GM18511 (cell line): ENCODE measurements around the gene GMNC.

Experiments used
- ATAC-seq: cut with Tn5 transposase; IDR thresholded peaks from one replicate; pipeline ENCODE4 v1.9.1; 2021; ENCODE audit warnings: mild to moderate bottlenecking, moderate library complexity; ENCODE audit not compliant: unreplicated experiment

Gene GMNC

DNA sequence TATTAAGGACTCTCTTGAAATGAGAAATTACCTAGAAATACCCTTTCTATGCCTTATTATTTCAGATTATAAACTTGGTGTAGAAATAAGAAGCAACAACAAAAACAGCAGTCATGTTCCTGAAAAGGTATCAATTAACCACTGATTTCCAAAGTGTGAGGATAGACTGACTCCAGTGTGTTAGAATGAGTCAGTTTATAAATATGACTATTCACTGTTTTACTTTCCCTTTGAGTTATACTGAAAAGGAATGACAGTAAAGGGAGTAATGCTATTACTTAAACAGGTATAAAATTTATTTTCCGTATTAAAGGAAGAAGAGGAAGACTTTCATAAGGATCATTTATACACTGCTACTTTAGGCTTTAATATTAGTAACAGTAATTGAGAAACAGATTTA, 12.9 kb downstream of the GMNC start:
- no peak for ATAC-seq

DNA sequence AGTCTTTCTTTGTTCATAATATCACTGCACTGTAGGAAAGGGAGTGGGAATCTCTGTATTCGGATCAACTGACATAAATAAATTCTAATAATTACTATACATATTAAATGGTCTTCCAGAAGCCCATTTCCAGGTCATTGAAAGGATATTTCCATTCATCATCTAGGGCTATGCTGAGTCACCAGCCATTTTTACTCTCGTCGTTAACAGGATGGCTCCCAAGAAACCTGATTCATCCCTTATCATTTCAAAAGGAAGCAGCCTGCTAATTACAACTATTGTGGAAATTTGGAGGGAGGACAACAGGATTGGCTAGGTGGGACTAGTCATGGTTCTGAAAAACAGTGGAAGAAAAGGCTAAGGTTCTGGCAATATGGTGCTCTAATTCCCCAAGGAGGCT, 13.6 kb downstream of the GMNC start:
- ATAC-seq: no peak

DNA sequence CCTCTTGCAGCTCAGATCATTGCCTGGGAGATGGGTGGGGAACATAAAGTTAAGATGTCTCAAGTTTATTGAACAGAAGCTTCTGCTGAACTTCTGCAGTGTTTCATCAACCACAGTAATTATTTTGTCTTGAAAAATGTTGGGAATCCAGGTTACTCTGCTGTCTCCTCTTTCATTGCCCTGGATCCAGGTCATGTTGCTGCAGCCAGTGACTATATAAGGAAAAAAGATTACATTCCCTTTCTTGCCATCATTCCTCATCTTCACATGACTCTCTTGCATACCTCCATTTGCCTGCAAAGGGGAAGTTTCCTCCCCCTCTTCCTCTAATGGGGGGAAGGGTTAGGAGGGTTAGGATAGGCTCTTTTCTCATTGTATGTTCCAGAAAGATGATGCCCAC, 15.1 kb downstream of the GMNC start:
- ATAC-seq: no peak

DNA sequence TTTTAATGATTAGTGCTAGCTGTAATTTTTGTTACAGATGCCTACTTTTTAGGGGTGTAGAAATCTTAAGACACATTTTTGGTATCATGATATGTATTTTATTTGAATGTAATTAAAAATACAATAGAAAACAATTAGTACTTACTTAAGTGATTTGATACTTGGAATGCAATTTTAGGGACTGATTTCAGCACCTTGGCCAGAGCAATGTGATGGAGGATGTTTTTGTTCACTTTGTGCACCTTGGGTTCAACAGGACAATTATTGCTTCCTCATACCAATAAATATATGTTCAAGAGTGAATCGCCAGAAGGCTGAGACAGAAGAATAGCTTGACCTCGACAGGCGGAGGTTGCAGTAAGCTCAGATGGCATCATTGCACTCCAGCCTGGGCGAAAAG, 22.3 kb downstream of the GMNC start:
- no peak for ATAC-seq

DNA sequence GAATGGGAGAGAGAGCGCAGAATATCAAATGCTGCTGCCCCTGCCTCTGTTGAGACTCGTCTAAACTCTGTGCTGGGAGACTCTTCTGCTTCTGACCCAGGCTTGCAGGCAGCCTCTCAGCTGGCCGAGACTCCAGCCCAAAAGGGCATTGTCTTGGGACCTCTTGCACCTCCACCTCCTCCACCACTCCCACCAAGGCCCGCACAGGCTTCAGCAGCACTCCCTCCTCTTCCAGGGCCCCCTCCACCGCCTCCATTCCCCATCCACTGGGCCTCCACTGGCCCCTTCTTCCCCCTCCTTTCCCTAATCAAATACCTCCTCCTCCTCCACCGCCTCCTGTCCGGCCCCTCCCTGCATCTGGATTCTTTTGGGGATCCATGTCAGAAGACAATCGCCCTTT, 31.3 kb downstream of the GMNC start:
- no peak for ATAC-seq

DNA sequence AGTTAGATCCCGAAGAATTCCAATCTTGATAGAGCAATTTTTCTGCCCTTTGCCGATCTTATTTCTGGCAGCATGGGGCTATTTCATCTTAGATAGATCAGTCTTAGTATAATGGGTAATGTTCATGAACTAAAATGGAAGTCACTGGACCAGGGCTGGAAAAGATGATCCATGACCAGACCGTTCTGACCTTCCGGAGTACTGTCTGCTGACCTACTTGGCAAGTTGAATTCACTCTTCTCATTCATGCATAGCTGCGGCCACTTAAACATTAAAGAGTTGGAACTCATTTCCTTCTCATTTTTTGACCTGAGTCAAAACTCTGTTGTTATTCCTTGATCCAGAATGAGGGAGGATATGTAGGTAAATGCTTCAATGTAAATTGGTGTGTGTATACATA, 32.5 kb downstream of the GMNC start:
- no peak for ATAC-seq

DNA sequence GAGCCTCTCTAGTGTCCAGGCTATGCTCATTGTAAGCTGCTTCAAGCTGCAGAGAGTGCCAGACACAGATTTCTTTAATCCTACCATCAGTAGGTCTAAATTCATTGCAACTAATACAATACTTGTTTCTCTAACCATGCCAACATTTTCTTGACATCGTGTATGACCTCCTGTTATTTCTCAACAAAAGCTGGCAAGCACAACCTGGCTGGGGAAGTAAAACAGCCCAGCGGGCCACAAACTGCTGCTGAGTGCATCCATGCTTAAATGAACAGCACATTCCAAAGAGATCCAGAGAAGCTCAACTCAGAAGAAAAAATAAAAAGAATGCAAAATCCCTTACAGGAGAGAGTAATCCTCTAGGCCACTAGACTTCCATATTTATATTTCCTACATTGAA, 36.5 kb downstream of the GMNC start:
- no peak for ATAC-seq

DNA sequence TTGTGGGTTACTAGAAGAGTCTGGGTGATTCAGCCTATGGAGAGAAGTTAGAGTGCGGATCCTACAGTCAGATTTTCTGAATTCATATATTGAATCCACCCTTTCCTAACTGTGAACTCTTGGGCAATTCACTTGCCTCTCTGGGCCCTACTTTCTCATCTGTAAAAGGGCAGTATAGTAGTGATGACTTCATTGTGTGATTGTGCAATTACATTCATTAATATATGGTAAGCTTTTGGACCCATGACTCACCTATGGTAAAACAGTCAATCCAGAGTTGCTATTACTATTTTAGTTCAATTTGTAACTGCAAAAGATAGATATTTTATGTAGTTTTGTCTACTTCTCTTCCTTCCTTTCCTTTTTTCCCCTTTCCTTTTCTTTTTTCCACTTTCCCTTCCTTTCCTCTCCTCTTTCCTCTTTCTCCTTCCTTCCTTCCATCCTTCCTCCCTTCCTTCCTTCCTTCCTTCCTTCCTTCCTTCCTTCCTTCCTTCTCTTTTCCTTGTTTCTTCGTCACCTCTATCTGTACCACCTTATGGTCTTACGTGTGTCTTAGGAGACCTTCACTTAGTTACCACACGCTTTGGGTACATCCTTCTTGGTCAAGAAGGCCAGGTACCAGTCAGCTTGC, 37.0 kb downstream of the GMNC start:
- ATAC-seq: no peak

DNA sequence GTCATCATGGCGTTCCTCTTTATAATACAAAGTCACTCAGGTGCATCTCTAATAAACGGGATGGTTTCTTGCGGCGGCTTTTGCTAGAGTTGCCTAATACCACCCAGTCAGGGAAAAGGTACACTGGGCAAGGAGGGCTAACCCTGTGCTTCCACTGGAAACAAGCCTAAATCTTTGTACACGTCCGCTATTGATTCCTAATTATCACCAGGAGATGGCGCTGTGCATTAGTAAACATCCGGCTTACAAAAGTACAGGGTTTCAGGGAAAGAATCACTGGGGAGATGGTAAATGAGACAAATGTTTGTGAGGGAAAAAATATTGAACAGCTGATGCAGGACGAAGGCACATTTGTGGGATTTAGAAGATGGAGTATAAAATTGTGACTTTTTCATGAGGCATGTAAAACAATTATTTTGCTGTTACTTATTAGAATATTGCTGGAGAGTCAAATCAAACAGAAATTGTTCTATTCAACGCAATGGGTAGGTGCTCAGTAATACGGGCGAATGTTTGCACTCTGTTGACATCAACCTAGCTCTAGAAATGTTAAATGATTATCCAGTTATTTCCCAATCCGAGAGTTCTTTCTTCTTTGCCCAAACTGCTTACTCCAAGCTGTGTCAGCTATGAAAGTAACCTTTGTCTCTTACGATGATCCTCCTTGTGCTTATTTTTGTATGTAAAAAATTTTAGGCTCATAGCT, 50.6 kb downstream of the GMNC start:
- ATAC-seq: peak; percentile 81

DNA sequence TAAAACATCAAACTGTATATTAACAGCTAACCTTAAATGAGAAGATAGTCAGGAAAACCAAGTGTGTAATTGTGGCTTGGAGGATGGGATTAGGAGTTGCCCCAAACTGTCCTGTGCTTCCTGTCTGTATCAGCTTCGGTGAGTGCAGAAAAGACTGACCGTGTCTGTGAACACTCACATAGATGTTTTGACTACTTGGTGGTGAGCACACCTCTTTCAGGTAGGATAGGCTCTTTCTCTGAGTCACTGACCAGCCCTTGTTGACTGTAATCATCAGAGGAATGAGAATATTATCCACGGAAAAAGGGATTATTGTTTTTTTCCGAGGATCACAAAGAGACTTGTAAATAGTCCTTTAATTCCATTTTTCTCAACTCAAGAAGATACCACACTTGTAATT, 51.5 kb downstream of the GMNC start:
- ATAC-seq: no peak

DNA sequence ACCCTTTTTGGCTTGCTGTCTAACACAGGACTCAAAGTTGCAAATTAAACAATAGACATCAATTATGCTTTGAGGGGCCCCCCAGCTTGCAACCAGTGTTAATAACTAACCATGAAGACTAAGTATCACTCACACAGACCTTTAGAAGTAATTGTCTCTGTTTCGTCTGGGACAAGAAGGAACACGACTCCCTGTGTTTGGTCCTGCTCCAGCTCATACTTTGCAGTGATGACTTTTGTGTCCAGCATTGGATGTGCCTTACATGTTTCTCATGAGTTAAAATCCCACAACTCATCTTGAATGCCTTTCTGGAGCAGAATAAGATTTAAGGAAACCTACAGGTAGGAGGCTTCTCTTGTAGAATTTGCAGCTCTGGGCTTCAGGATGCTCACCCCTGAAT, 53.1 kb downstream of the GMNC start:
- ATAC-seq: no peak

DNA sequence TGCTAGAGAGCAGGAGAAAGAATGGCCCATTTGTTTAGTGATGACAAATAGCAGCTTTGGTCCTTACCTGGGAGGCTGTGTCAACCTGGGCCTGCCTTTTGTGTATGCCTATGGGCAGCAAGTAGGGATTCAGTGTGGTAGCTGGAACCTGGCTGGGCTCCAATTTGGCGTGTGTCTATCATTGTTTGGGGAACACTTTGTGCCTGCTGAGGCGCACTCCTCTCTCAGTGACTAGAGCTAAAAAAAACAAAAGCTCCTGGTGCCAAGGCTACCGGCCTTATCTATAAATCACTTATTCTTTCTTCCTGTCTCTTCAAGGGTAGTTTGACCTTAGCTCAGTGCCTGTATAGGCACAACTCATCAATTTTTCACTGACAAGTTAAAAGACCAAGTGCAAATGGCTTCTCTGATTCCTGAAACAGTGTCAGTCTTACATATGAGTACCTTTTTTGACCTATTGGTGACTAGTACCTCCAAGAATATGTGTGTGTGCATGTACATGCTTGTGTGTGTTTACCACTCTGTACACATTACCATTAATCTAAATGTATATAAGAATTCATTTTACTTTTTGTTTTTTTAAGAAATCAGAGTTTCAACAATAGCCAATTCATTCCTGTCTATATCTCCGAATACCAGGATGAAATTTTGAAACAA, 54.6 kb downstream of the GMNC start:
- no peak for ATAC-seq
